AG09309 (cell line): ENCODE measurements around the gene LIG3.
"Not testable (repeated sequence)": the region's sequence is repeated elsewhere in the genome, so short reads cannot be mapped to it uniquely, and the experiment has no call there.

ENCODE experiments used
- DNase-seq: peaks from one replicate; pipeline ENCODE4 v3.0.0-alpha.2; 2010; ENCODE audit warnings: low read depth
- H3K4me3 ChIP-seq: 2 replicates; pipeline ENCODE4 v1.5.1; 2011; ENCODE audit warnings: mild to moderate bottlenecking, low read depth, low read length, moderate library complexity; ENCODE audit not compliant: control insufficient read depth
- TF ChIP-seq, protein P1 (sequence below): IDR thresholded peaks from 2 replicates; pipeline ENCODE4 v1.5.1; 2011; ENCODE audit warnings: mild to moderate bottlenecking, low read depth, low read length, inconsistent platforms; ENCODE audit not compliant: insufficient read depth, control insufficient read depth; ENCODE audit errors: missing control alignments

The LIG3 gene

GRCh38 chr17:34980353-34980680 lies at the start of gene LIG3:
Gene LIG3 (plus strand): TSS chr17:34980512. CDS start chr17:34983006, 2,494 bp downstream.
- TF ChIP-seq, protein P1, sequence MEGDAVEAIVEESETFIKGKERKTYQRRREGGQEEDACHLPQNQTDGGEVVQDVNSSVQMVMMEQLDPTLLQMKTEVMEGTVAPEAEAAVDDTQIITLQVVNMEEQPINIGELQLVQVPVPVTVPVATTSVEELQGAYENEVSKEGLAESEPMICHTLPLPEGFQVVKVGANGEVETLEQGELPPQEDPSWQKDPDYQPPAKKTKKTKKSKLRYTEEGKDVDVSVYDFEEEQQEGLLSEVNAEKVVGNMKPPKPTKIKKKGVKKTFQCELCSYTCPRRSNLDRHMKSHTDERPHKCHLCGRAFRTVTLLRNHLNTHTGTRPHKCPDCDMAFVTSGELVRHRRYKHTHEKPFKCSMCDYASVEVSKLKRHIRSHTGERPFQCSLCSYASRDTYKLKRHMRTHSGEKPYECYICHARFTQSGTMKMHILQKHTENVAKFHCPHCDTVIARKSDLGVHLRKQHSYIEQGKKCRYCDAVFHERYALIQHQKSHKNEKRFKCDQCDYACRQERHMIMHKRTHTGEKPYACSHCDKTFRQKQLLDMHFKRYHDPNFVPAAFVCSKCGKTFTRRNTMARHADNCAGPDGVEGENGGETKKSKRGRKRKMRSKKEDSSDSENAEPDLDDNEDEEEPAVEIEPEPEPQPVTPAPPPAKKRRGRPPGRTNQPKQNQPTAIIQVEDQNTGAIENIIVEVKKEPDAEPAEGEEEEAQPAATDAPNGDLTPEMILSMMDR, result no peak
- DNase-seq, result peak; percentile 66
- peak within 1 kb of the TSS; percentile 74 for H3K4me3 ChIP-seq

- not testable (repeated sequence) for DNase-seq, H3K4me3 ChIP-seq
Measured at GRCh38 chr17:34950780-34951179, 29.5 kb upstream of the LIG3 start.

DNA sequence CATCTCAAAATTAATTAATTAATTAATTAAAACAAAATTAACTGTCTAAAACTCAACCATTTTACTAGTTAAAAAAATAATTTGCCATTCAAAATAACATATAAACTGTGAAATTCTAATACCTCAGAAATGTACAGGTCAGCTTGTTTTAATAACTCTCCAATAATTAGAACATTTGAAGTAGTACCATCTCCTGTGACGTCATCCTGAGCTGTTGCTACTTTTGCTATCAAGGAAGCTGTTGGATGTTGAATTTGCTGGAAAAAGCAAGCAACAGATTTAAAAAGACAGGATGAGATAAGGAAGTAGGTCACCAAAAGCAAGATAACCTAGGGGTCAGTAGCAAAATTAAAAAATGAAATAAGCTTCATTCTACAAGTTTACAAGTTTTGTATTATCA lies 21.9 kb upstream of the LIG3 start:
- TF ChIP-seq, protein P1, result no peak
- no peak for DNase-seq

GRCh38 chr17:34961093-34961911 lies 19.0 kb upstream of the LIG3 start, which contains the start of the genes CCT6B and ZNF830:
Gene CCT6B (minus strand): TSS chr17:34961460. CDS start chr17:34961393, 67 bp downstream.
Gene ZNF830 (plus strand): TSS chr17:34961540. CDS start chr17:34961567, 27 bp downstream.
- DNase-seq, result peak; percentile 78
- peak within 1 kb of the TSS; percentile 81 for H3K4me3 ChIP-seq
- TF ChIP-seq, protein P1, result no peak

More for the DNA sequence above, 21.9 kb upstream of the LIG3 start:
- no peak overlapping the region for H3K4me3 ChIP-seq

- DNase-seq, result no peak
- TF ChIP-seq, protein P1, result no peak
- no peak overlapping the region for H3K4me3 ChIP-seq
Measured at GRCh38 chr17:34974179-34974578, 6.1 kb upstream of the LIG3 start.

GRCh38 chr17:34974794-34975785 lies 5.2 kb upstream of the LIG3 start:
- TF ChIP-seq, protein P1, result no peak
- no peak overlapping the region for H3K4me3 ChIP-seq
- no peak for DNase-seq
